HFF-Myc (cell line): ENCODE measurements around the gene RPTOR.

Experiments
- DNase-seq: peaks from one replicate; pipeline ENCODE4 v3.0.0-alpha.2; 2011; ENCODE audit warnings: low read depth; ENCODE audit errors: extremely low read depth
- H3K4me3 ChIP-seq: replicated peaks from 2 replicates; pipeline ENCODE4 v1.5.1; 2011; ENCODE audit warnings: low read depth, mild to moderate bottlenecking, control low read depth, low read length
- CTCF ChIP-seq: IDR thresholded peaks from 2 replicates; pipeline ENCODE4 v1.5.1; 2012; ENCODE audit warnings: mild to moderate bottlenecking, low read depth, low read length, control low read depth; ENCODE audit errors: missing control alignments

Gene RPTOR, protein sequence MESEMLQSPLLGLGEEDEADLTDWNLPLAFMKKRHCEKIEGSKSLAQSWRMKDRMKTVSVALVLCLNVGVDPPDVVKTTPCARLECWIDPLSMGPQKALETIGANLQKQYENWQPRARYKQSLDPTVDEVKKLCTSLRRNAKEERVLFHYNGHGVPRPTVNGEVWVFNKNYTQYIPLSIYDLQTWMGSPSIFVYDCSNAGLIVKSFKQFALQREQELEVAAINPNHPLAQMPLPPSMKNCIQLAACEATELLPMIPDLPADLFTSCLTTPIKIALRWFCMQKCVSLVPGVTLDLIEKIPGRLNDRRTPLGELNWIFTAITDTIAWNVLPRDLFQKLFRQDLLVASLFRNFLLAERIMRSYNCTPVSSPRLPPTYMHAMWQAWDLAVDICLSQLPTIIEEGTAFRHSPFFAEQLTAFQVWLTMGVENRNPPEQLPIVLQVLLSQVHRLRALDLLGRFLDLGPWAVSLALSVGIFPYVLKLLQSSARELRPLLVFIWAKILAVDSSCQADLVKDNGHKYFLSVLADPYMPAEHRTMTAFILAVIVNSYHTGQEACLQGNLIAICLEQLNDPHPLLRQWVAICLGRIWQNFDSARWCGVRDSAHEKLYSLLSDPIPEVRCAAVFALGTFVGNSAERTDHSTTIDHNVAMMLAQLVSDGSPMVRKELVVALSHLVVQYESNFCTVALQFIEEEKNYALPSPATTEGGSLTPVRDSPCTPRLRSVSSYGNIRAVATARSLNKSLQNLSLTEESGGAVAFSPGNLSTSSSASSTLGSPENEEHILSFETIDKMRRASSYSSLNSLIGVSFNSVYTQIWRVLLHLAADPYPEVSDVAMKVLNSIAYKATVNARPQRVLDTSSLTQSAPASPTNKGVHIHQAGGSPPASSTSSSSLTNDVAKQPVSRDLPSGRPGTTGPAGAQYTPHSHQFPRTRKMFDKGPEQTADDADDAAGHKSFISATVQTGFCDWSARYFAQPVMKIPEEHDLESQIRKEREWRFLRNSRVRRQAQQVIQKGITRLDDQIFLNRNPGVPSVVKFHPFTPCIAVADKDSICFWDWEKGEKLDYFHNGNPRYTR (N-terminal part only)

GRCh38 chr17:80544655-80545498 is at the start of gene RPTOR:
TSS of gene RPTOR (plus strand) at chr17:80544838. CDS start at chr17:80545630, 792 bp downstream.
- TF ChIP-seq CTCF, result no peak
- H3K4me3 ChIP-seq, result peak within 1 kb of the TSS; percentile 67
- DNase-seq, result peak; percentile 76

DNA sequence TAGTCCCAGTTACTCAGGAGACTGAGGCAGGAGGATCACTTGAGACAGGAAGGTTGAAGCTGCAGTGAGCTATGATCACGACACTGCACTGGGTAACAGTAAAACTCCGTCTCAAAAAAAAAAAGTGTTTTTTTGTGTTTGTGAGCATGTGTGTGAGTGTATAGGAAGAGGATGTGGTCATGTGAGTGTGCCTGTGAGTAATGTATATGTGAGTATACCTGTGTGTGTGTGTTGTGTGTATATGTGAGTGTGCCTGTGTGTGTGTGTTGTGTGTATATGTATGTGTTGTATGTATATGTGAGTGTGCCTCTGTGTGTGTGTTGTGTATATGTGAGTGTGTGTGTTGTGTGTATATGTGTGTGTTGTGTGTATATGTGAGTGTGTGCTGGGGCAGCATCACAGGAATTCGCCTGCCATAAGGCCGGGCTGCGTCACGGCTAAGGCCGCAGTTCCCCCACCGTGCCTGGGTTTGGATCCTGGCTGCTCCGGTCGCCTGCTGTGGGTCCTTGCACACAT is 46.9 kb upstream of the RPTOR start:
- no peak for DNase-seq
- no peak overlapping the region for H3K4me3 ChIP-seq
- TF ChIP-seq CTCF, result no peak

- no peak overlapping the region for H3K4me3 ChIP-seq
- DNase-seq, result no peak
Measured at GRCh38 chr17:80498242-80498919, 46.3 kb upstream of the RPTOR start.

GRCh38 chr17:80498920-80499410 is 45.7 kb upstream of the RPTOR start:
- H3K4me3 ChIP-seq, result no peak overlapping the region
- TF ChIP-seq CTCF, result no peak
- no peak for DNase-seq

More at GRCh38 chr17:80498242-80498919, 46.3 kb upstream of the RPTOR start:
- no peak for TF ChIP-seq CTCF

DNA sequence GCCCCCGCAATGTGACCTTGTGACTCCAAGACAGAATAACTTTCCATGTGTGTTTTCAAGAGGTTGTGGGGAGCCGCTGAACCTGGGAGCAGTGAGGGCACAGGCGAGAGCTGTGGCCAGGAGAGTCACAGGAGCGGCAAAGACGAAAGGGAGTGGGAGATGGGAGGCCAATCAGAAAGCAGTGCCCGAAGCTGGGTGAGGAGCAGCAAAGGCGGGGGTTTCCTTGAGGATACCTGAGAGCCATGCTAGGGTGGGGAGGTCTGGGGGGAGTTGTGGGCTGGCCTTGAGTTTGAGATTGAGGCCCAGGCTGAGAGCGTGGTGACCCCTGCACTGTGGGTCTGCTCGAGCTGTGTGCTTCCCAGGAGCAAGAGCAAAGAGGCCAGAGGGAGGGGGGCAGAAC is 45.1 kb upstream of the RPTOR start:
- no peak for DNase-seq
- H3K4me3 ChIP-seq, result no peak overlapping the region
- no peak for TF ChIP-seq CTCF
